Measurements from ENCODE around the gene DPYSL5.

DPYSL5 gene

GRCh38 chr2:26812731-26813130, 35.2 kb upstream of the DPYSL5 start:
- TF ChIP-seq SIN3A (IDR thresholded peaks at IDR 0.05; ENCODE audit: borderline replicate concordance, insufficient read depth, low read length) (no peak), POLR2AphosphoS5 (IDR thresholded peaks at IDR 0.05; ENCODE audit: low read depth, low read length) (no peak)
- TF ChIP-seq, protein P1, sequence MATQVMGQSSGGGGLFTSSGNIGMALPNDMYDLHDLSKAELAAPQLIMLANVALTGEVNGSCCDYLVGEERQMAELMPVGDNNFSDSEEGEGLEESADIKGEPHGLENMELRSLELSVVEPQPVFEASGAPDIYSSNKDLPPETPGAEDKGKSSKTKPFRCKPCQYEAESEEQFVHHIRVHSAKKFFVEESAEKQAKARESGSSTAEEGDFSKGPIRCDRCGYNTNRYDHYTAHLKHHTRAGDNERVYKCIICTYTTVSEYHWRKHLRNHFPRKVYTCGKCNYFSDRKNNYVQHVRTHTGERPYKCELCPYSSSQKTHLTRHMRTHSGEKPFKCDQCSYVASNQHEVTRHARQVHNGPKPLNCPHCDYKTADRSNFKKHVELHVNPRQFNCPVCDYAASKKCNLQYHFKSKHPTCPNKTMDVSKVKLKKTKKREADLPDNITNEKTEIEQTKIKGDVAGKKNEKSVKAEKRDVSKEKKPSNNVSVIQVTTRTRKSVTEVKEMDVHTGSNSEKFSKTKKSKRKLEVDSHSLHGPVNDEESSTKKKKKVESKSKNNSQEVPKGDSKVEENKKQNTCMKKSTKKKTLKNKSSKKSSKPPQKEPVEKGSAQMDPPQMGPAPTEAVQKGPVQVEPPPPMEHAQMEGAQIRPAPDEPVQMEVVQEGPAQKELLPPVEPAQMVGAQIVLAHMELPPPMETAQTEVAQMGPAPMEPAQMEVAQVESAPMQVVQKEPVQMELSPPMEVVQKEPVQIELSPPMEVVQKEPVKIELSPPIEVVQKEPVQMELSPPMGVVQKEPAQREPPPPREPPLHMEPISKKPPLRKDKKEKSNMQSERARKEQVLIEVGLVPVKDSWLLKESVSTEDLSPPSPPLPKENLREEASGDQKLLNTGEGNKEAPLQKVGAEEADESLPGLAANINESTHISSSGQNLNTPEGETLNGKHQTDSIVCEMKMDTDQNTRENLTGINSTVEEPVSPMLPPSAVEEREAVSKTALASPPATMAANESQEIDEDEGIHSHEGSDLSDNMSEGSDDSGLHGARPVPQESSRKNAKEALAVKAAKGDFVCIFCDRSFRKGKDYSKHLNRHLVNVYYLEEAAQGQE (IDR thresholded peaks at IDR 0.05; ENCODE audit: insufficient read depth in 1 of 2, low read depth in 2 of 2, low read length in 2 of 2) = no peak

GRCh38 chr2:26816893-26817292, 31.0 kb upstream of the DPYSL5 start:
- TF ChIP-seq POLR2AphosphoS5 (IDR thresholded peaks at IDR 0.05; ENCODE audit: low read depth, low read length) (no peak), TAF1 (IDR thresholded peaks at IDR 0.05; ENCODE audit: borderline replicate concordance, insufficient read depth, low read length) (no peak), FOXP2 (optimal IDR thresholded peaks at IDR 0.05; ENCODE audit: borderline replicate concordance, extremely low read depth, extremely low read length, insufficient read depth) (no peak), SIN3A (IDR thresholded peaks at IDR 0.05; ENCODE audit: borderline replicate concordance, insufficient read depth, low read length) (no peak)
- TF ChIP-seq, protein P1 (IDR thresholded peaks at IDR 0.05; ENCODE audit: insufficient read depth in 1 of 2, low read depth in 2 of 2, low read length in 2 of 2) = no peak

DNA sequence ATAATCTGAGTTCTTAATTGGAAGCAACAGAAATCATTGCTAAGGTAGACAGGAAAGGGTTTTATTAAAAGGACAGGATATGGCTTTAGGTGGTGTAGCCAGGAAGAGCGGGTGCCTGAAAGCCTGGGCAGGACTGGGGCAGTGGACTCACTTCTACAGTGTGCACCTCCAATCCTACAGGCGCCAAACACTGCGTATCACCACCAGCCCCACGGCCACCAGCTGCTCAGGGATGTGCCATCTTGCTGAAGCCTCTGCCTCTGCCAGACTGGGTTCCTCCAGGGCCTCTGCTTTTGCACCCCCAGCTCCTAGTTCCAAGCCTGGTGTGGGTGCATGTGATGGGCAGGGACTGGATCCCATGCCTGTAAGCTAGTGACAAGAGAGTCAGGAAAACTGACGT, 29.7 kb upstream of the DPYSL5 start:
- no peak for TF ChIP-seq TAF1 (IDR thresholded peaks at IDR 0.05; ENCODE audit: borderline replicate concordance, insufficient read depth, low read length)
- no peak for TF ChIP-seq SIN3A (IDR thresholded peaks at IDR 0.05; ENCODE audit: borderline replicate concordance, insufficient read depth, low read length)
- no peak for TF ChIP-seq POLR2AphosphoS5 (IDR thresholded peaks at IDR 0.05; ENCODE audit: low read depth, low read length)
- TF ChIP-seq, protein P1 (IDR thresholded peaks at IDR 0.05; ENCODE audit: insufficient read depth in 1 of 2, low read depth in 2 of 2, low read length in 2 of 2) = no peak
- TF ChIP-seq FOXP2 (optimal IDR thresholded peaks at IDR 0.05; ENCODE audit: borderline replicate concordance, extremely low read depth, extremely low read length, insufficient read depth) = no peak

DNA sequence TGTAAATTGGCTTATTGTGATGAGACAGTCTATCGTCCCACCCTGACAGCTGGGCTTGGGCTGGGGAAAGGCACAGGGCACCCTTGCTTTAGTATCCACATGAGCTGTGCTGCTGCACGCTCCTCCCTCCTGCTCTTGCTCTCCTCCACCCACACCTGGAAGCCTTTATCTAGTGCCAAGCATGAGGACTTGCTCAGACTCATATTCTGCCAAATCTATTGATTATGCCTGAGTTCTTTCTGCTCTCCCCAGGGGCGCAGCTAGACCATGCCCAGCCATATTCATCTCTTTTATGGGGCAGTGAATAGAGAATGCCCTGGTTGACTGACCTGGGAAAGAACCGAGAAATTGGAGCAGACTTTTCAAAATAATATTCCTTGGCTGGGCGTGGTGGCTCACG, 29.0 kb upstream of the DPYSL5 start:
- TF ChIP-seq POLR2AphosphoS5 (IDR thresholded peaks at IDR 0.05; ENCODE audit: low read depth, low read length) = no peak
- no peak for TF ChIP-seq FOXP2 (optimal IDR thresholded peaks at IDR 0.05; ENCODE audit: borderline replicate concordance, extremely low read depth, extremely low read length, insufficient read depth)
- TF ChIP-seq, protein P1 (IDR thresholded peaks at IDR 0.05; ENCODE audit: insufficient read depth in 1 of 2, low read depth in 2 of 2, low read length in 2 of 2) = no peak

GRCh38 chr2:26820932-26821331, 27.0 kb upstream of the DPYSL5 start:
- TF ChIP-seq POLR2AphosphoS5 (IDR thresholded peaks at IDR 0.05; ENCODE audit: low read depth, low read length) = no peak

Data from PFSK-1 (cell line).